Hepatic stellate cell (primary cell): Measurements from ENCODE around the gene CPEB4.
A peak's percentile ranks its signal among the peaks of the same experiment; 100 is the strongest.

Experiments
- DNase-seq: peaks from one replicate; pipeline ENCODE4 v3.0.0; 2011; ENCODE audit warnings: low spot score

The CPEB4 gene

DNA sequence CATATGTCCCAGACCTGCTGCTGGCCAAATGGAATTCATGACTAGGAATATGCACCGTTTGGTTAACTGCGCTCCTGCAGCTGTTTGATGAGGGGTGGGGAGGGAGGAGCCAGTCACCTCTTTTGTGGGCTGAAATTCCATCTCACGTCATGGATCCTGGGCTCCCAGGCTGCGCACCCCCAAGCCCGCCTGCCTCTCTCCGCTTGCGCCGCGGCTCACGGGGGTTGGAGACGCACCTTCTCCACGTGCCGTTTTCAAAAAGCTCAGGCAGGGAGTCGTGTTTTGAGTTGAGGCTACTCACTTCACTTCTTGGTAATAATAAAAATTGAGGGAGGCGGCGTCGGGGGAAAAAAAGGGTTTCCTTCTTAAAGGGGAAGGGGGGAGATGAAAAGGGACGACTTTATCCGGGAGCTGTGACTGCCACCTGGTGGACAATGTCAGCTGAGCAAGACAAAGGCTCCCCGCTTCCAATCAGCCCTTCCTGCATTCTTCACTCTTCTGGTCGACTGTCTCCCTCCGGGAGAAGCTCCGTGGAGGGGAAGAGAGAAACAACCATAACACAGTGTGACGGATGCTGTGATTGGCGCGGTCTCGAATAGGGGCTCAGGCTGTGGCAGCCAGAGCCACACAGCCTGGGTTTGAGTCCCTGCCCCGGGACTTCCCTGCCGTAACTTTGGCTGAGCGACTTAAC, 84.9 kb downstream of the CPEB4 start:
- peak; percentile 88 for DNase-seq

DNA sequence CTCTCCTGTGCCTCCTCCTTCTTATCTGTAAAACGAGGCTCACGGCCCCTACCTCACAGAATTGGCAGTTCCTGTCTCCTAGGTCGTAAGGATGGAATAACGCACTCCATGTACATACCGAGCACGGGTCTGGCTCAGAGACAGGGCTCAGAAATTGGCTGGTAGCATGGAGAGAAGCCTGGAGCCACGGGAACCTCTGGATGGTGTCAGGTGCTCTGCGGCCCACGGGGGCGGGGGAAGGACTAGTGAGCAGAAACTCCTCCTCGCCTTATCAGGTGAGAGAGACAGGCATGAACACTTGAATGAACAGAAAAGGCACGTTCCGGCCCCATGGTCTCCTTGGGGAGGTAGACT, 85.4 kb downstream of the CPEB4 start:
- DNase-seq = no peak

DNA sequence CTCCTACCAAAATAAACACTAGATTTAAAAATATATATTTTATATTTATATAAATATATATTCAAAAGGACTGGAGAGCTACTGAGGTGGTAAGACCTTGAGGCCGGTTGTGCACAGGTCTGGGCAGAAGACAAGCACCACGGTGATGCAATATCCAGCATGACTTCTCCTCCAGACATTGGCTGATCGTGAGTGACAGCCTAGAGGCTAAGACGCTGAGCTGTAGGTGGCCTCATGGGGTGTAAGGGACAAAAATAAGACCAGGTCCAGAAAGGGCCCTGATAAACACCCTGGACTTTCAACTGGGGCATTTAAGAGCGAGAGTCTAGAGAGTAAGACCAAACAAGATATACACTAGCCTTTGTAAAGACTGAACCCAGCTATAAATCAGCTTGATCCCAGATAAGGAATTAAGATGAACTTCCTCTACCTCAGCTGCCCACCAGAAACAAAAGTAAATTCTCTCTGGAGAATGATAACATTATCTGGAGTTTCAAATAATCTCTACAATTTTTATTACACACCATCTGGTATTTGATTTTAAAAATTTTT, 86.6 kb downstream of the CPEB4 start:
- no peak for DNase-seq

DNA sequence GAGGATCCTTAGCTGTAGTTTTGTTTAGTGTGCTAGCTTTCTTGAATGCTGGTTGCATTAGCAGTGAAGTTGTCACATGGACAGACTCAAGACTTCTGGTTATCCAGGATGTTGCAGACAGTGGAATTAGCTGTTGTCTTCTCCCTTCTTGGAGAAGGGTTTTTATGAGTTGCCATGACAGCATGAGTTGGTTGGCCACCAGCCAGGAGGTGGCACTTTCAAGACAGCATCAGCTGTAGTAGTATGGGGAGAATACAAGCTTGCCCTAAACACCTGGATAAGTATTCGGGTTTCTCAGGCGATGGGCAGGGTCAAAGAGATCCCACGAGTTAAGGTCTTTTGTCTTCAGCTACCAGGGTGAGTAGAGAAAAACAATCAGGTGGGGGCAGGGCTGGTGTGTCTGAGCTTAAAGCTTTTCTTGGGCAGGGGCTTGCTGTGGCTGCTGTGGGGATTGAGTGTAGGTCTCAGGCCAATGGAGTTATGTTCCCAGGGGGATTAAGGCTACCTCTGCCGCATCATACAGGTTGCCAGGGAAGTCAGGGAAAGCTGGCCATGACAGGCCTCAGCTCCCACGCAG, 93.1 kb downstream of the CPEB4 start:
- DNase-seq = no peak

DNA sequence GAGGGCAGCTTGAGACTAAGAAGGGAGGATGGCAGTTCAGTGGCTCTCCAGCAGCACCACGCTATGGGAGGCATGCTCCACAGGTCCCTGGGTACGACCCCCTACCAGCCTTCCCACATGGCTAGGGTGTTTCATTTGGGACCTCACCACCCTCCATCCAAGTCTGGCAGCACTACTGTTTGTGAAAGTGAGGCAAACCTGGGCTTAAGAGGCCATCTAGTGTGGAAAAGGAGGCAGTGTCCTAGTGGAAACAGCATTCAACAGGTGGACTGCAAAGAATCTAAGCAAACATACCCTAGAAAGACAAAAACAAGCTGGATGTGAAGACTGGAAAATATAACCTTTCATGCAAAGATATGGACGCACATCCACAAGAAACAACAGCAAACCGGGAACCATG, 96.1 kb downstream of the CPEB4 start:
- no peak for DNase-seq

DNA sequence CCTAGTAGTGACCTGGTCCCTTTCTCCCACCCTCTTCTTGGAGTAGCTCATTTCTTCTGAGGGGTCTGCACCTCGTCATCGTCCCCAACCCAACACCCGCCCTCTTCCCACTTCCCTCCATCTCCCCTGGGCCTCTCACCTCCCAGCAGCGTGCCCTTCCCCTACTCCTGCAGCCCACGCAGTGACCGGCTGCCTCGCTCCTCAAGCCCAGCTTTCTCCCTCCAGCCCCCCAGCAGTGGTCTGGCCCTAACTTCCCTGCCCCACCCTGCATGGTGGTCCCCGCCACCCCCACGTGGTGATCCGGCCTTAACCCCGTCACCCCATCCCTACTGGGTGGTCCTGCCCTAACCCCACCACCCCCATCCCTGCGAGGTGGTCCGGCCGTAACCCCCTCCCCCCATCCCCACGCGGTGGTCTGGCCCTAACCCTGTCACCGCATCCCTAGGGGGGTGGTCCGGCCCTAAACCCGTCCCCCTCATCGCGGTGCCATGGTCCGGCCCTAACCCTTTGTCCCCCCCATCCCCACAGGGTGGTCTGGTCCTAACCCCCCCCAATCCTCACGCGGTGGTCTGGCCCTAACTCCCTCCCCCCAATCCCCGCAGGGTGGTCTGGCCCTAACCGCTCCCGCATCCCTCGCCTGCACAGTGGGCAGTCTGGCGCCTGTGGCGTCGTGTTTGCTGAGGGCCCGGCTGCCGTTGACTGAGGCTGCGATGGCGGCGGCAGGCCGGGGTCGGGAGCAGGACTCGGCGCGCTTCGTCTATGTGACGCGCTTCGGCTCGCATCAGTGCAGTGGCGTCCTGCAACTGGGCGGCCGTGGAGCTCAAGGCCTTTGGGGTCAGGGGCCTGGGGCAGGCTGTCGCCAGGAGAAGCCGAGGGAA, 100.6 kb downstream of the CPEB4 start, which contains the start of gene C5orf47:
Gene C5orf47 (plus strand): TSS at position 617 of the 878 bp plus-strand sequence. CDS start 94 bp downstream, at position 711.
- DNase-seq = no peak

DNA sequence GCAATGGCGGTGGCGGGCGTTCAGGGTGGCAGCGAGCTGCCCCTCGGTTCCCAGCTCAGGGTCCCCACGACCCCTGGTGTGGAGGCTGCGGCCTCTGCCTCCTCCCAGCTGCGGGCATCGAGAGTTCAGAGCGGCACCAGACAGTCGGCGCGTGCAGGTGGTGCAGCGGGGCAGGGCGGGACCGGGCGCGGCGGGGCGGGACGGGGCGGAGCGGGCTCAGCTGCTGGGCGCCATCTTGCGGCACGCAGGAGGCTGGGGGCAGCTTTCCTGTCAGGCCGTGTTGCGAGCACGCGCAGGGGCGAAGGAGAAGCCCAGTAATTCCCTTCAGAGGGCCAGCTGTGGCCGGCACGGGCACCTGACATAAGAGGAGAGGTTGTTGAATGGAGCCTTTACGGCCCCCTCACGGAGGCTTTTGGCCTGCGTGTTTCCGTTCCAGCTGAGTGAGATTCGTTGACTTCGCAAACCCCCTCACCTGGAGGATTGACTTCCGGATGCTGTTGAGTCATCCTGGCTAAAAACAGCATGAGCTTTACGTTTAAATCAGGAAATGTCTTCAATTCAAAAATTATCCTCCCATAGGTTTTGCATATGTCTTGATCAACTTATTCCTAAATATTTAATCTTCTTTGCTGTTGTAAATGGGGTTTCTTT, 101.4 kb downstream of the CPEB4 start:
- DNase-seq = no peak

DNA sequence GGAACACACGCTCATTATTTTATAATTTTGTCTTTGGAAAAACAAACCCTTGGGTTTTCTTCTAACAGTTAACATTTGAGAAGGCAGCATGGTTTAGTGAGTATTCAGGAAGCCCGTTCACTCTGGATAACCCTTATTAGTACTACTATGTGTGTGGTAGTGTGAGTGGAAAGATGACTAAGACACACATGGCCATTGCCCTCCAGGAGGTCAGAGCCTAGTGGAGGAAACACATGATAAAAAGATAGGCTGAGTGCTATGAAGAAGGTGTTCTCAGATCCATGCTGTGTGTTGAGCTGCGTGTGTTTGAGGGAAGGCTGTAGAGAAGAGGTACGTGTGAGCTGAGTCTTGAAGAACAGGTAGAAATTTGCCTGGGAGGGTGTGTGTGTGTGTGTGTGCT, 109.2 kb downstream of the CPEB4 start:
- no peak for DNase-seq

DNA sequence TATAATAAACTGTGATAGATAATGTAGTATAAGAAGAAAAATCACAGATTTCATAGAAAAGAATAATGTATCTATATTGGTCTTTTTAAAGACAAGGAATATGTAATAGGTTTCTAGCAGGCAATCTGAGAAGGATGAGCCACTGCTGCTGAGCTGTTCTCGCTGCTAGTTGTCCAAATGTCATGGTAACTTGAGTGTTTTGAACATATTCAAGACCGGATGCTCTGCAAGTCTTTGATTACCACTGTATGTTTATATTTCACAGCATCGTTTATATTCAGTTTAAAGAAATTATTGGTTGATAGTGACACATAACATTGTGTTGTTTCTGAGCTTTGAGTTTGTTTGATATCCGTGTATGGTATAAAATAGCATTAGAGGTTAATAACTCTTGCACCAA, 110.4 kb downstream of the CPEB4 start:
- DNase-seq = no peak

DNA sequence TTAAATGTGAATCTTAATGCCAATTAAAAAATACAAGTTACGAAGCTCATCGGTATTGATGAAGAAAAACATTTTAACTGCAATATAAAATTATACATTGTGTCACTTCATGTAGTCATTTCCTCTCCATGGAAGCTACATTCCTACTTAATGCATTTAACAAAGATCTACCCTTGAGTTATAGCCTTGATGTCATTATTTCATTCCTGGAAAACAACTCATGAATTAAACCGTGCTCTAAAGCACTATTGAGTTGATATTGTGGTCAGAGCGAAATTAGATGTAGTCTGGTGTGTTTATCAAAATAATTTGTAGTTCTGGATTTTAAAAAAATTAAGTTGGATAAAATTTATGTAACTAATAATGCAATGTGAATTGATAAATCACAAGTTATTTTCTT, 111.9 kb downstream of the CPEB4 start:
- DNase-seq = no peak

DNA sequence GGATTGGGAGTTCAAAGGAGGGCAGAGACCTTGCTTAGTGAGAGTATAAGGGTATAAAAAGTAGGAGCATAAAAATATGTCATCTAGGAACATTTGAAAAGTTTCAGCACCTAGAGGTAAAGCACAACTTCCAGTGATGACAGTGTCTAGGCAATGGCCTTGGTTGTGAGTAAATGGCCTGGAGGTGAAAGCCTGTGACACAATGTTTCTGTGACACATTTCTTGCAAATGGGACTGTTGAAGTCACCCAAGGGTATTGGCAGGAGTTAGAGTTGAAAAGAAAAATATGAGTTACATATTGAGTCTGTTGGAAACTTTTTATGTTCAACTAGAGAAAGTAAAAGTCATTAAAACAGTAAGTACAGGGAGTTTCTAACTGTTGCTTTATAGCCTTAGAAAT, 115.6 kb downstream of the CPEB4 start:
- no peak for DNase-seq

DNA sequence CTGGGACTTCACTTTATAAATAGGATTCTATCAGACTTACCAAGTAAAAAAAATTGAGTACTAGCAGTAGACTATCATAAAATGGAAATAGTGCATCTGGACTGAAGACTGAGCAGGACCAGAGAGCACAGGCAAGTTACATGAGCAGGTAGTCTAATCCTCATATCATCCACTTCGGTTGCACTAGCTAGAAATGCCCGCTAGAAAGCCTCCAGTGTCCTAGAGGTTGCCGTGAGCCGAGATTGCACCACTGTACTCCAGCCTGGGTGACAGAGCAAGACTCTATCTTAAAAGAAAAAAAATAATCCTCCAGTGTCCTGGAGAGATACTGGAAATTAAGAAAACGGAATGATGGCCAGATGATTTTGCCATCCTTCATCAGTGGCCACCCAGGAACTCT, 120.8 kb downstream of the CPEB4 start:
- no peak for DNase-seq

DNA sequence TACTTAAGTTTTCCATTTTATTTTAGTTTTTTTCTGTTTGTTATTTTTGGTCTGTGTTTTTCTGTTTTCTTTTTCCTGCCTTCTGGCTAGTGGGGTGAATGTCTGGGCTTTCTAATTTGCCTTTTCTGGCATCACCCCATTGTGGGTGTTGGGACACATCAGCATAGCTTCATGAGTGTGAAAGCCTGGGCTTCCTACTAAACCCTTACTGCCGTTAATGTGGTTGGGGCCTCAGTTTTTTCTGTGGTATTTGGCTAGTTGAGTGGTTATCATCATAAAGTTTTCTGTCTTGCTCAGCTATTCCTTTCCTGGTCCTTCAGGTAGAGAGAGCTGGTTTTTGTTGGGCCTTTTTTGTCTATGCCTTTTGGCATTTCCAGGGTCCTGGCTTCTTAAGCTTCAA, 122.2 kb downstream of the CPEB4 start:
- no peak for DNase-seq

DNA sequence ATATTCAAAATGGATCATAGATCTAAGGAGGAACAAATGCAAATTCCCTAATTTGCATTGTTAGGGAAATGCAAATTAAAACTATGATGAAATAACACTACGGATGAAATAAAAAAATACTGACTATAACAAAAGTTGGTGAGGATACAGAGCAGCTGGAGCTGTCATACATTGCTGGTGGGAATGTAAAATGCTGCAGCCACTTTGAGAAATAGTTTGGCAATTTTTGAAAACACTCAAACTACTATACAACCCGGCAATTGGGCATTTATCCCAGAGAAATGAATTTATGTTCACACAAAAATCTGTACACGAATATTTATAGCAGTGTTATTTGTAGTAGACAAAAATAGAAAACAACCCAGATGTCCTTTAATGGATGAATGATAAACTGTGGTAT, 123.3 kb downstream of the CPEB4 start:
- no peak for DNase-seq
